Right atrium auricular region (tissue), 2 donors: ENCODE measurements around the gene PSME3. TPM values are rescaled to one million over a fixed set of nuclear protein-coding genes. Genes with fewer than 3 reads are reported as not detected.
A peak's percentile ranks its signal among the peaks of the same experiment; 100 is the strongest.

Experiments
- DNase-seq: peaks from one replicate; pipeline ENCODE4 v3.0.0-alpha.2; 2019; ENCODE audit warnings: low spot score
- H3K27ac ChIP-seq, 2 donors: fragments of 200-600 bp; sonication (generic); 1 replicate in 1 of 2; 2 replicates in 1 of 2; pipeline ENCODE4 v1.5.1; 2016 to 2019
- H3K27me3 ChIP-seq, 2 donors: fragments of 200-600 bp; sonication (generic); one replicate each; pipeline versions ENCODE4 v1.5.1 to v1.6.0; 2017 to 2019
- H3K36me3 ChIP-seq: fragments of 200-600 bp; sonication (generic); one replicate; pipeline ENCODE4 v1.5.1; 2016
- H3K4me1 ChIP-seq, 2 donors: fragments of 200-600 bp; sonication (generic); one replicate each; pipeline versions ENCODE4 v1.5.1 to v1.6.0; 2017 to 2019
- H3K4me3 ChIP-seq, 2 donors: fragments of 200-600 bp; sonication (generic); 1 replicate in 1 of 2; 2 replicates in 1 of 2; pipeline ENCODE4 v1.5.1; 2017 to 2019; ENCODE audit warnings: mild to moderate bottlenecking in 1 of 2, moderate library complexity in 1 of 2
- H3K9me3 ChIP-seq, 2 donors: fragments of 200-600 bp; sonication (generic); one replicate each; pipeline ENCODE4 v1.5.1; 2019
- CTCF ChIP-seq, 2 donors: fragments of 200-600 bp; sonication (generic); IDR thresholded peaks; one replicate each; pipeline ENCODE4 v1.5.1; 2019; ENCODE audit warnings: antibody characterized with exemption in 2 of 2
- microRNA-seq, 2 donors: library from miRNA; unstranded; fragments of <30 nt; microRNA quantifications; one replicate each; pipeline ENCODE4, GENCODE V29; 2016 to 2017; ENCODE audit warnings: borderline number of aligned reads in 2 of 2, borderline replicate concordance in 1 of 2
- total RNA-seq, 2 donors: library from RNA; depleted of rRNA; stranded (reverse); fragments of >200 nt; gene quantifications; one replicate each; pipeline ENCODE4 v1.1.0, GENCODE V29; 2016

The PSME3 gene
- total RNA-seq, 2 donors from 2014 or later: 63.8 to 66.1 TPM

DNA sequence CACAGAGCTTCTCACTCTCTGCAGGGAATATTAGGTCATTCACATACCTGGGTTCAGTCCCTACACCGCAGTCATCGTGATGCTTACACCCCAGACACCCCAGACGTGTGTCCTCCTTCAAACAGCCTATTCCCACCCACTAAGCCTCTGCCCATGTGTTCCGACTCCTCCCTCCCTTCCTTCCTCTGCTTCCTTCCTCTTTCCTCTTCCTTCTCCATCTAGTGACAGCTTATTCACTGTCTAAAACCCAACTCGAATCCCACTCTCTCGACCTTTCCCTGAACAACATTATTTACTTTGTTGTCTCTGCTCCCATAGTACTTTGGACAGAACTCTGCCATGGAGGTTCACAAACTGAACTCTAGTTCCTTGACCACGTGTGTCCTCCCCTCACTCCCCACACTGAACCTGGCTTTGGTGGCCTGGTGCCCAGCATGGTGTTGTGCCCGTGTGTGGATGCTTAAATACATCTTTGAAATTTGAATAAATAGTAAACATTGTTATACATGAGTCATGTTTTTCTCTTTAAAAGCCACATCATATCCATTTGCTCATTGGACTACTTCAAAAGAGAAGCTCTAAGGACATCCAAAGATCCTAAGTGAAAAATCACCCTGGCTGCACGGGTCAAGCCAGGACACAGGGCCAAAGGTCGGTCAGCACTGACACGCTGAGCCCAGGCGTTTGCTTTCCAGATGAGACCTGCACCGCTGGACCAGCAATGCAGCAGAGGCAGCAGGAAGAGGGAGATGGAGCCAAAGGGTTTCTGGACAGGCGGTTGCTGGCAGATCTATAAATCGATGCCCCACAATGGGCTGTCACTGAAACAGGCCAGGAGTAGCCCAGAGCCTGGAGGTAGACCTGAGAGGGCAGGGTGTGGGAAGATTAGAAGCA is 53.3 kb downstream of the PSME3 start:
- no peak overlapping the region for H3K27ac ChIP-seq

GRCh38 chr17:42889809-42890208 is 56.6 kb downstream of the PSME3 start:
- TF ChIP-seq CTCF (IDR thresholded peaks at IDR 0.05): no peak
- peaks cover 0 to 46% of the 10 kb centered on the region in 2 donors for H3K4me1 ChIP-seq
- no peak for DNase-seq

More for the DNA sequence above, 53.3 kb downstream of the PSME3 start:
- peaks cover 0 to 13% of the 10 kb centered on the region in 2 donors for H3K4me1 ChIP-seq
- H3K9me3 ChIP-seq: no peaks in the 10 kb centered on the region
- no peak overlapping the region for H3K4me3 ChIP-seq
- no peaks in the 10 kb centered on the region for H3K36me3 ChIP-seq
- no peak for DNase-seq
- no peaks in the 10 kb centered on the region for H3K27me3 ChIP-seq
- no peak for TF ChIP-seq CTCF (IDR thresholded peaks at IDR 0.05)

DNA sequence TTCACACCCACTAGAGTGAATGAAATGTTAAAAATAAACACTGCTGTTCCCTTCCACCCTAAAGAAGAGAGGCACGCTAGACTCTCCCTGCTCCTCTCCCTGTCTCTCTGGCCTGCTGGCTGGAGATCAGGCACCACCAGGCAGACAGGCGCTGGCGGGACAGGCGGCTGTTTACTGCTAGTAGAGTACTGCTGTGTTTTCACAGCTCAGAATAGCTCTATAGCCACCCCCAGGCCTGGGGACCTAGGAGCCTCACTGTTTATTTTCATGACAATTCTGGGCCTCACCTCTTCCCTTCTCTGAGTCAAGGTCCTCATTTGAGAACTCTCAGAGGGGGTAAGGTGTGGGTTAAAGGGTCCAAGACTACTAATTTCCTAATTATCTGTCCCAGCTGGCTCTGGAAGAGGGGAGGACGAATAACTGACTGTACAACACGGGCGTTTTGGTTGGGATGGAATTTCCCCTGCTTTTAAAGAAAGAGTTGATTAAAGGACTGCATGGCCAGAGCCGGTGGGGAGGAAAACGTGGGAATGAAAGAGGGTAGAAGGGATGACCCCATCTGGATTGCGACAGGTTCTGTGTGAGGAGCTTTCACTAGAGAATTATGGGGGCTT is 58.4 kb downstream of the PSME3 start:
- no peak for TF ChIP-seq CTCF (IDR thresholded peaks at IDR 0.05)
- peaks cover 0 to 54% of the 10 kb centered on the region in 2 donors for H3K4me1 ChIP-seq
- H3K9me3 ChIP-seq: no peaks in the 10 kb centered on the region
- H3K27ac ChIP-seq: peak overlapping the region; percentile 88 to 92
- DNase-seq: peak; percentile 63
- H3K27me3 ChIP-seq: no peaks in the 10 kb centered on the region
- H3K36me3 ChIP-seq: no peaks in the 10 kb centered on the region
- no peak overlapping the region for H3K4me3 ChIP-seq

More at GRCh38 chr17:42889809-42890208, 56.6 kb downstream of the PSME3 start:
- no peaks in the 10 kb centered on the region for H3K9me3 ChIP-seq
- no peaks in the 10 kb centered on the region for H3K27me3 ChIP-seq
- H3K27ac ChIP-seq: no peak overlapping the region
- H3K36me3 ChIP-seq: no peaks in the 10 kb centered on the region
- no peak overlapping the region for H3K4me3 ChIP-seq

- no peak for DNase-seq
- Histone ChIP-seq H3K36me3 (no peaks in the 10 kb centered on the region), H3K9me3 (no peaks in the 10 kb centered on the region), H3K27ac (peak overlapping the region; percentile 48 to 92), H3K4me1 (peaks cover 0 to 54% of the 10 kb centered on the region in 2 donors), H3K27me3 (no peaks in the 10 kb centered on the region), H3K4me3 (no peak overlapping the region)
- TF ChIP-seq CTCF (IDR thresholded peaks at IDR 0.05): no peak
Observed at GRCh38 chr17:42893359-42893758, 60.2 kb downstream of the PSME3 start.

Small RNAs within 50 kb of the gene (microRNA-seq; reads per million reads assigned to microRNA genes)
- 0 reads per million in 2 donors for gene MIR6781

Other genes with a start within 250 kb of the PSME3 start
- gene RETREG3, start 224.0 kb upstream of the PSME3 start, total RNA-seq: 10 to 100 TPM; 30.4 to 31.1 TPM
- 10 to 100 TPM; 28.8 to 55.9 TPM for gene TUBG1, start 223.7 kb upstream of the PSME3 start, total RNA-seq
- 10 to 100 TPM; 18.2 to 25.7 TPM for gene TUBG2, start 174.1 kb upstream of the PSME3 start, total RNA-seq
- gene PLEKHH3, start 156.4 kb upstream of the PSME3 start, total RNA-seq: 10 to 100 TPM; 14.5 to 26.5 TPM
- 1 to 10 TPM; 1.3 to 4.4 TPM for gene CCR10, start 151.6 kb upstream of the PSME3 start, total RNA-seq
- 1 to 10 TPM in 1 of 2 donors, under 1 TPM in 1; 0.96 to 2.0 TPM for gene CNTNAP1, start 150.9 kb upstream of the PSME3 start, total RNA-seq
- 10 to 100 TPM; 30.5 to 32.5 TPM for gene EZH1, start 88.4 kb upstream of the PSME3 start, total RNA-seq
- 10 to 100 TPM; 28.9 to 35.2 TPM for gene RAMP2, start 72.2 kb upstream of the PSME3 start, total RNA-seq
- 10 to 100 TPM; 37.9 to 39.8 TPM for gene VPS25, start 59.9 kb upstream of the PSME3 start, total RNA-seq
- gene WNK4, start 52.8 kb upstream of the PSME3 start, total RNA-seq: under 1 TPM in 1 of 2 donors, not detected in 1; 0.08 TPM
- 10 to 100 TPM; 71.6 to 77.4 TPM for gene COA3, start 34.7 kb upstream of the PSME3 start, total RNA-seq
- under 1 TPM in 1 of 2 donors, not detected in 1; 0.16 TPM for gene CNTD1, start 34.5 kb upstream of the PSME3 start, total RNA-seq
- gene BECN1, start 9.1 kb upstream of the PSME3 start, total RNA-seq: 100 to 1,000 TPM in 1 of 2 donors, 10 to 100 TPM in 1; 67.9 to 105 TPM
- gene AOC2, start 11.2 kb downstream of the PSME3 start, total RNA-seq: under 1 TPM in 1 of 2 donors, not detected in 1; 0.55 TPM
- 10 to 100 TPM in 1 of 2 donors, 1 to 10 TPM in 1; 7.8 to 10.3 TPM for gene AOC3, start 17.8 kb downstream of the PSME3 start, total RNA-seq
- not detected for gene G6PC1, start 67.4 kb downstream of the PSME3 start, total RNA-seq
- gene AARSD1, start 131.1 kb downstream of the PSME3 start, total RNA-seq: 10 to 100 TPM; 17.8 to 24.6 TPM
- 10 to 100 TPM; 29.6 to 52.3 TPM for gene PTGES3L, start 146.7 kb downstream of the PSME3 start, total RNA-seq
- gene RUNDC1, start 147.2 kb downstream of the PSME3 start, total RNA-seq: 10 to 100 TPM in 1 of 2 donors, 1 to 10 TPM in 1; 9.9 to 11.1 TPM
- 1,000 to 10,000 TPM in 1 of 2 donors, 100 to 1,000 TPM in 1; 551 to 1,071 TPM for gene RPL27, start 165.0 kb downstream of the PSME3 start, total RNA-seq
- gene IFI35, start 173.4 kb downstream of the PSME3 start, total RNA-seq: 10 to 100 TPM; 11.4 to 19.0 TPM
- gene VAT1, start 189.0 kb downstream of the PSME3 start, total RNA-seq: 10 to 100 TPM; 51.4 to 99.8 TPM
- 1 to 10 TPM in 1 of 2 donors, under 1 TPM in 1; 0.63 to 3.5 TPM for gene RND2, start 191.8 kb downstream of the PSME3 start, total RNA-seq